Measurements from ENCODE around the gene RBCK1. TPM values are rescaled to one million over a fixed set of nuclear protein-coding genes. Genes with fewer than 3 reads are reported as not detected.

RBCK1 gene
- total and polyA plus RNA-seq, 2 of the 4 experiments (the other 2 are of a cell fraction): 29.9 to 84.2 TPM

DNA sequence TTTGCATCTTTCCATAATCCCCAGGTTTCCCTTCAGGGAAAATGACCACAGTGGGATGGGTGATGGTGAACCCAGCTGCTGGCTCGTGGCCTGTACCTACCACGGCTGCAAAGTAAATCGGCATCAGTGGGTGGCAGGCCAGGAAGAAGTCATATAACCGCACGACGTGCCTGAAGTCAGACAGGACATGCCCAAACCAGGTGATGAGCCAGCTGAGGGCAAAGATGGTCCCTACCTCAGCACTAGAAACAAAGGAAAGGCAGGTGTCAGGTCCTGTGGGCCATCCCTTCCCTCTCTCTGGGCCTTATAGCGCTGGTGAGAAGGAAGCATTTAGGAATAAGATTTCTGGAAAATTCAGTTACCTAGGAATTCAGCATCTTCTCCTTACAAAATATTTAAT, 32.0 kb downstream of the RBCK1 start:
- H3K4ac ChIP-seq (ENCODE audit: low read depth, low read length): no peak overlapping the region
- no peak overlapping the region for H3K18ac ChIP-seq (ENCODE audit: low read depth, low read length)
- no peak overlapping the region for H2BK15ac ChIP-seq (ENCODE audit: low read depth, low read length)
- H3K4me2 ChIP-seq (ENCODE audit: low read depth, low read length): no peak overlapping the region
- no peak overlapping the region for H4K8ac ChIP-seq (ENCODE audit: low read depth in 2 of 2, low read length in 2 of 2)
- H3K4me3 ChIP-seq (ENCODE audit: insufficient read depth, low read depth, low read length): no peak overlapping the region
- no peak overlapping the region for H3K56ac ChIP-seq (ENCODE audit: extremely low read depth, insufficient read depth, low read length)
- peaks cover 11% of the 10 kb centered on the region for H3K9me1 ChIP-seq (ENCODE audit: insufficient read depth, low read length)
- 95% methylated on average over 3 of the region's 7 CpGs; no CpG with 5 or more reads in 1 of the 2 experiments for WGBS, 2 experiments (ENCODE audit: extremely low coverage in 2 of 2, insufficient read length in 1 of 2)
- TF ChIP-seq RCOR1 (IDR thresholded peaks at IDR 0.05; ENCODE audit: insufficient replicate concordance, low read length) (no peak), CEBPB (IDR thresholded peaks at IDR 0.05; ENCODE audit: low read depth, low read length) (no peak), MAZ (IDR thresholded peaks at IDR 0.05; ENCODE audit: borderline replicate concordance, low read depth, low read length) (no peak), RAD21 (IDR thresholded peaks at IDR 0.05; ENCODE audit: low read length) (no peak), USF2 (IDR thresholded peaks at IDR 0.05; ENCODE audit: low read depth, low read length) (no peak), ELK1 (IDR thresholded peaks at IDR 0.05; ENCODE audit: borderline replicate concordance, low read depth, low read length) (no peak), MXI1 (IDR thresholded peaks at IDR 0.05; ENCODE audit: borderline replicate concordance, low read depth, low read length) (no peak), CHD1 (IDR thresholded peaks at IDR 0.05; ENCODE audit: low read depth, low read length) (no peak)
- no peak overlapping the region for H2AFZ ChIP-seq (replicated peaks; ENCODE audit: low read length, poor library complexity)
- H4K20me1 ChIP-seq (ENCODE audit: insufficient read depth, low read length): peaks cover 19% of the 10 kb centered on the region
- peaks cover 3% of the 10 kb centered on the region; the same call in 1 of the 2 replicates for H3K4me1 ChIP-seq (ENCODE audit: control insufficient read depth, insufficient read depth, low read length)
- DNase-seq (no peak), ATAC-seq (ENCODE audit: low read depth) (no peak)
- no peak overlapping the region for H2BK120ac ChIP-seq (ENCODE audit: low read depth, low read length)
- H2AK9ac ChIP-seq (replicated peaks; ENCODE audit: low read depth, low read length, poor library complexity): no peak overlapping the region
- no peak overlapping the region for H3K27ac ChIP-seq (ENCODE audit: insufficient read depth, low read length)
- POLR2A ChIA-PET (ENCODE audit: unreplicated experiment): no interaction called here
- H3K27me3 ChIP-seq (ENCODE audit: control insufficient read depth, insufficient read depth, low read length): no peaks in the 10 kb centered on the region
- CTCF ChIA-PET: no interaction called here
- dilution Hi-C loops (cut with HindIII; ENCODE audit: low sequenced_read_pairs, unreplicated experiment) (no loop called here), intact Hi-C loops (cut with micrococcal nuclease) (no loop called here), in situ Hi-C loops (cut with MboI; ENCODE audit: low sequenced_read_pairs) (no loop called here)
- H3K14ac ChIP-seq (replicated peaks; ENCODE audit: low read depth, low read length): no peak overlapping the region
- no peaks in the 10 kb centered on the region for H3K9me3 ChIP-seq (ENCODE audit: control insufficient read depth, insufficient read depth, low read length)
- H4K91ac ChIP-seq (ENCODE audit: insufficient read depth, low read depth, low read length): no peak overlapping the region
- no peak overlapping the region for H3K23ac ChIP-seq (ENCODE audit: low read depth, low read length)
- no peak overlapping the region for H2BK5ac ChIP-seq (ENCODE audit: low read depth, low read length, poor library complexity, severe bottlenecking)
- H3K9ac ChIP-seq (ENCODE audit: low read depth, low read length): no peak overlapping the region
- peaks cover 71% of the 10 kb centered on the region for H3K36me3 ChIP-seq (ENCODE audit: control insufficient read depth, insufficient read depth, low read length)
- peaks cover 15 to 47% of the 10 kb centered on the region in 2 experiments for H3K79me1 ChIP-seq (ENCODE audit: low read depth in 1 of 2, low read length in 2 of 2)
- H2BK20ac ChIP-seq (ENCODE audit: low read depth, low read length): no peak overlapping the region
- no TSS peak for BruUV-seq (replicated peaks)
- H4K5ac ChIP-seq (ENCODE audit: low read depth, low read length): no peak overlapping the region
- H2AK5ac ChIP-seq (ENCODE audit: low read depth, low read length): no peak overlapping the region

Measured in IMR-90 (cell line).